HG03520 (cell line): Measurements from ENCODE around the gene EDARADD.
"Not testable (repeated sequence)": the region's sequence is repeated elsewhere in the genome, so short reads cannot be mapped to it uniquely, and the experiment has no call there.

Experiments
- ATAC-seq: cut with Tn5 transposase; IDR thresholded peaks from one replicate; pipeline ENCODE4 v1.9.1; 2021; ENCODE audit warnings: mild to moderate bottlenecking, moderate library complexity; ENCODE audit not compliant: unreplicated experiment

EDARADD gene

DNA sequence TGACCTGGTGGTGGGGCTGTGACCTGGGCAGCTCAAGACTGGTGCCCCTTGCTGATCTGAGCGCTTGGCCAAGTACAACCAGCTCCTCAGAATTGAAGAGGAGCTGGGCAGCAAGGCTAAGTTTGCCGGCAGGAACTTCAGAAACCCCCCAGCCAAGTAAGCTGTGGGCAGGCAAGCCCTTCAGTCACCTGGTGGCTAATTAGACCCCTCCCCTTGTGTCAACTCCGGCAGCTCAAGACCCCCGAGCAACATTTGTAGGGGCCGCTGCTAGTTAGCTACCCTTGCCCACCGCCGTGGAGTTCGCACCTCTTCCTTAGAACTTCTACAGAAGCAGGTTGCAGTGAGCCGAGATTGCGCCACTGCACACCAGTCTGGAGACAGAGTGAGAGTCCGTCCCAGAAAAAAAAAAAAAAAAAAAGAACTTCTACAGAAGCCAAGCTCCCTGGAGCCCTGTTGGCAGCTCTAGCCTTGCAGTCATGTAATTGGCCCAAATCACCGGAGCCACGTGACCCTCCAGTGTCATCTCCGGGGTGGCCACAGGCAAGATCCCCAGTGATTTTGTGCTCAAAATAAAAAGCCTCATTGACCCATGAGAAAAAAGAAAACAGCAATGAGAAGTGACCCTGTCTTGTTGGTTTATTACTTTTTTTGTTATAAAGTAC, 90.4 kb downstream of the EDARADD start:
- ATAC-seq, result no peak

DNA sequence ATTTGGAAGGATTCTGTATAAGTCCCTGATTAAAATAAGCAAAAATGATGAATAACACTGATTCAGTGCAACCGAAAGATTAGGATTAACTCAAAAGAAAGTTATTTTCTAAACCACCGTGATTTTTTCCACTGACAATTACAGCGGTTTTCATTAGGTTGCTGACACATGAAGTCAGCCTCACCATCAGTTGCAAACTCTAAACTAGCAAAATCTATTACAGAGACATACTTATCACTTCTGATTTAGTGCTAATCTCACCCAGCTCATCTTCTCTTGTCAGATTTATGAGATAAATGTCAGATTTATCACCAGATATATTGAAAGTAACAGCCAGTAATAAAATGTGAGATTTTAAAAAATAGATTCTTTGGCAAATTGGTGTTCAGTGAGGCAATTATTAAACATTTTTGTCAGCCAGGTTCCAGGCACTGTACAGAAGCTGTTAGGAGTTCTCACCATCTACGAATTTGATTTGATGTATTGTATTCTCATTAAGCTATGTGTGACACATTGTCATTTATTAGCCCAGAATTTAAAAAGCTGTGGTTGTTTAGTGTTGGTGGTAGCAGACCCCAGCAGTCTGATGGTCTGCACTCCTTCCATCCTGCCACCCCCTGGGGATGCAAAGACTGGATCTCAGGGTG, 92.4 kb downstream of the EDARADD start:
- no peak for ATAC-seq

DNA sequence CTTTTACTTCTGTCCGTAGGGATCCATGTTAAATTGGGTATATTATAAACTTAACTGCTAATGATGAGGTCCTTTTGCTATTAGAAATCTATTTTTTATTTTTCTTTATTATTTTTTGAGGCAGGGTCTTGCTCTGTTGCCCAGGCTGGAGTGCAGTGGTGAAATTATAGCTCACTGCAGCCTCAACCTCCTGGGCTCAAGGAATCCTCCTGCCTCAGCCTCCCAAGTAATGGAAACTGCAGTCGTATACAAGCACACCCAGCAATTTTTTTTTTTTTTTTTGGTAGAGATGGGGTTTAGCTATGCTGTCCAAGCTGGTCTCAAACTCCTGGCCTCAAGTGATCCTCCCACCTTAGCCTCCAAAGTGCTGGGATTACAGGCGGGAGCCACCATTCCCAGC, 95.1 kb downstream of the EDARADD start:
- not testable (repeated sequence) for ATAC-seq

DNA sequence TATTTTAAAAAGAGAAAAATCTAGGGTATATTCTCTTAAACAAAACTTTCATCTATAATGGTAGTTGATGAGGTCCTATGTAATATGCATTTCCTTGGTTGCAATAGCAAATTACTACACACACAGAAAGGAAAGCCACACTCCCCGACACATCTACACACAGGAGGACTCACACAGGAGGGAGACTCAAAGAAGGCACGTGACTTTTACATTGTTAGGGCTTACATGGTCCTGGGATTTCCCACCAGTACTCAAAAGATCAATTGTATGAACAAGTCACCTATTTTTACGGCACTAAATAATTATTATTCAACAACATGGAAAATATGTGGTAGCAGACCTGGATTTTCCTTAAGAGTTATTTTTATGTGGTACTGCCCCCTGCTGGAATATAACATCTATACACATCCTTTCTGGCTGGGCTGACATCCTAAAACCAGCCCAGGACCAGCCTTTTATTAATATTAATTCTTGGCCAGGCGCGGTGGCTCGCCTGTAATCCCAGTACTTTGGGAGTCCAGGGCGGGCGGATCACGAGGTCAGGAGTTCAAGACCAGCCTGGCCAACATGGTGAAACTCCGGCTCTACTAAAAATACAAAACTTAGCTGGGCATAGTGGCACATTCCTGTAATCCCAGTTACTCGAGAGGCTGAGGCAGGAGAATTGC, 95.8 kb downstream of the EDARADD start:
- ATAC-seq, result no peak

DNA sequence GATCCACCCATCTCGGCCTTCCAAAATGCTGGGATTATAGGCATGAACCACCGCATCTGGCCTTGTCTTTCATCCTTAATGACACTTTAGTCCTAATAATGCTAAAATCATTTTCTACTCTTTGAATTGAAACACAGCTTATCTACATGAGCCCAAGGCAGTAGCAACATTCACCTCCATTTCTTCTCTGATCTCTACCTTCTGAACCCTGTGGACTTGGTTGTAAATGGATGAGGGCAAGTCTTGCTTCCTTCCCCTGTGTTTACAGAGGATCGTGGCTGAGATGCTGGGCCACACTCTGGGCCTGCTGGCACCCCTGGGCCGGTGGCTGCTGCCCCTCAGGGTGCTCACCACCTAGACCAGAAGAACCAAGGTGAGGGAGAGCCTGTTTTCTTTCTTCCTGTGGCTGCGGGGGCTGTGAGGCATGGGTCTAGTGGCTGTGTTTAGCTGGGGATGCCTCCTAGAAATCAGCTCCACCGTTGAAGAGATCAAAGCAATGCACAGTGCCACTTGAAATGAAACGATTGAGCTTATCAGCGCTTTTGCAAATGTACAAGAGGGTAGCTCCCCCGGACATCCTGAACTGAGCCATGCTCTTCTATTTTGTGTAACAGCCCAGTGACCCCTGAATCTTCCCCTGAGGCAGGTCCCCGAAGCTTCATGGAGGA, 97.5 kb downstream of the EDARADD start:
- no peak for ATAC-seq

DNA sequence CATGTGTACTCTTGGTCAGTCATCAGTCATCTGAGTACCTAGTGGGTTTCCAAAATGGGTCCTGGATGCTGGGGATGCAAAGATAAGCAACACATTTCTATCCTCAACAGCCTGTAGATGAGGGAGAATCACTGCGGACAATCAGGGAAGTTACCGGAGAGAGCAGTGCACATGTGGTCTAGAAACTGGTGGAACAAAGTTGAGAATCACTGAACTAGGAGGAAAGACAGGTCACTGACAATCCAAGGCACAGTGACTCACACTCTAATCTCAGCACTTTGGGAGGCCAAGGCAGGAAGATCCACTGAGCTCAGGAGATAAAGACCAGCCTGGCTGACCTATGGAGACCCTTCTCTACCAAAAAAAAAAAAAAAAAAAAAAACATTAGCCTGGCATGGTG, 98.3 kb downstream of the EDARADD start:
- no peak for ATAC-seq

DNA sequence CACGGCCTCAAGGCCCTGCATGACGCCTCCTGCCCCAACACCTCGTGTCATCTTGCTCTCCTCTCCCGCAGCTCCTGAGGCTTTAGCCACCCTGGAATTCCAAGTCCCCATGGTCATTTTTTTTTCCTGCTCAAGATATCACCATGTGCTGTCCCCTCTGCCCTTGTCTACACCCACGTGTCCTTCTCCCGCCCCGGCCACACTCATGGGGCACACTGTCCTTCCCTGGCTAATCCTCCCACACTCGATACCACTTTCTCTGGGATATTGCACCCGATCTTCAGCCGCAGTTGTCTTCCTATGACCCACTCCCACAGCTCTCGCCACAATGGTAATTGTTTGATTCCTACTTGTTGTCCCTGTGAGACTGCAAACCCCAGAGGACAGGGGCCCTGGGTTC, 100.0 kb downstream of the EDARADD start:
- ATAC-seq, result no peak

DNA sequence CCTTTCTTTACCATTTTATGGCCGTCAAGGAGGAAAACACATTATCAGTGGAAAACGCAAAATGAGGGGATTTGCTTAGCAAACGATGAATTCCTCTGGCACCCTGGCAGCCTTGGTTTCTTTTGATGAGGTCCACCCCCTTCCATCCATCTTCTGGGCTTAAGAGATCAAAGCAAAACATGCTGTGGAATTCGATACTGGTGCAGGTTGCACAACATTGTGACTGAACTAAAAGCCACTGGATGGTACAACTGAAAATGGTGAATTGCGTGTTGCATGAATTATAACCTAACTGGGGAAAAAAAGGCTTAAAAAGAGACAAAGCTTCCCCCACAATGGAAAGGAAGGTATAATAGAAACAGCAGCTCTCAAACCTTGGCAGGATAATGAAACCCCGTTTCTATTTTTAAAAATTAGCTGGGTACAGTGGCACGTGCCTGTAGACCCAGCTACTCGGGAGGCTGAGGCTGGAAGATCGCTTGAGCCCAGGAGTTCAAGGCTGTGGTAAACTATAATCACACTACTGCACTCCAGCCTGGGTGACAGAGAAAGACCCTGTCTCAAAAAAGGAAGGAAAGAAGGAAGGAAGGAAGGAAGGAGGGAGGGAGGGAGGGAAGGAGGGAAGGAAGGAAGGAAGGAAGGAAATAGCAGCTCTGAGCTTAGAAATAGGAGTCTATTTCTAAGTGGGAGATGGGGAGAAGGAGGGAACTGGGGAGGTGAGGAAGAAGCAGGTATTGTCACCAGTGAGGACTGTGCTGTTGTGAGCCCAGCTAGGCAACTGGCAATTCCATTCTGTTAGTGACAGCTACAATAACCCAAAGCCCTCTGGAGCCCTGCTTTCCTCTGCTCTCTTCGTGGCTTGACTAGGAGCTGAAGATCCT, 100.7 kb downstream of the EDARADD start:
- ATAC-seq, result no peak

DNA sequence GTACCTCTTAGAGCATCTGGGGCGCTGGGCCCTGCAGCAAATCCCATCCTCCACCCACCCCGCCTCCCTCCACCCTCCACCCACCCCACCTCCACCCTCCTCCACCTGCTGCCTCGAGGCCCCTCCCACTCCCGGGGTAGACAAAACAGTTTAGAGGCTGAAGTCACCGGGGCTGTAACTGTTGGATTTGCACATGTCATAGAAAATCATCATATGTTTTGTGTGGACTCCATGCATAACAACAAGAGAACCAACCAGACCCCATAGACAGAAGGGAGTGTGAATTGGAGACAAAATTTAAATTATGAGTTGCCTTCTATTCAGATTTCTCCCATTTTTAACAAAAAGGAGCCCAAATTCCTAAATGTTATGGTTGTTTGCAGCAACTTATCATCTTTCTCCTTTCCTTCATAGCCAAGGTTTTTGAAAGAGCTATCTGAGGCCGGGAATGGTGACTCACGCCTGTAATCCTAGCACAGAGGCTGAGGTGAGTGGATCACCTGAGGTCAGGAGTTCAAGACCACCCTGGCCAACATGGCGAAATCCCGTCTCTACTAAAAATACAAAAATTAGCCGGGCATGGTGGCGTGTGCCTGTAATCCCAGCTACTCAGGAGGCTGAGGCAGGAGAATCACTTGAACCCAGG, 101.5 kb downstream of the EDARADD start:
- ATAC-seq, result no peak

DNA sequence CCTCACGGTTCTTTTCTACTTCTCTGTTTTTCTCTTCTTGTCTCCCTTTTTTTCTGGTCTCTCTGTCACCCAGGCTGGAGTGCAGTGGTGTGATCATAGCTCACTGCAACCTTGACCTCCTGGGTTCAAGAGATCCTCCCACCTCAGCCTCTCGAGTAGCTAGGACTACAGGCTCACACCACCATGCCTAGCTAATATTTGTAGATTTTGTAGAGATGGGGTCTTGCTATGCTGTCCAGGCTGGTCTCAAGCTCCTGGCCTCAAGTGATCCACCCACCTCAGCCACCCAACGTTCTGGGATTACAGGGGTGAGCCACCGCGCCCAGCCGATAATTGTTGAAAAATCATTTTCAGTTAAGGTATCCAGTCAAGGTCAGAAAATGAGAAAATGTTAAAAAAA, 103.8 kb downstream of the EDARADD start:
- no peak for ATAC-seq

DNA sequence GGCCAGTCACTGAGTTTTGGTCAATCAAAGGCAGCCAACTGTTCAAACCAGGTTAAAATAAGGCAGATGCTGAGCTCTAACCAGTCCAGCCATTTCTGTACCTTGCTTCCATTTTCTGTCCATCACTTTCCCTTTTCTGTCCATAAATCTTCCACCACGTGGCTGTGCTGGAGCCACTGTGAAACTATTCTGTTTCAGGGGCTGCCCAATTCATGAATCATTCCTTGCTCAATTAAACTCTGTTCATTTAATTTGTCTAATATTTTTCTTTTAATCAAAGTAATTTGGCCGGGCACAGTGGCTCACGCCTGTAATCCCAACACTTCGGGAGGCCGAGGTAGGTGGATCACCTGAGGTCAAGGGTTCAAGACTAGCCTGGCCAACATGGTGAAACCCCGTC, 107.0 kb downstream of the EDARADD start:
- no peak for ATAC-seq

DNA sequence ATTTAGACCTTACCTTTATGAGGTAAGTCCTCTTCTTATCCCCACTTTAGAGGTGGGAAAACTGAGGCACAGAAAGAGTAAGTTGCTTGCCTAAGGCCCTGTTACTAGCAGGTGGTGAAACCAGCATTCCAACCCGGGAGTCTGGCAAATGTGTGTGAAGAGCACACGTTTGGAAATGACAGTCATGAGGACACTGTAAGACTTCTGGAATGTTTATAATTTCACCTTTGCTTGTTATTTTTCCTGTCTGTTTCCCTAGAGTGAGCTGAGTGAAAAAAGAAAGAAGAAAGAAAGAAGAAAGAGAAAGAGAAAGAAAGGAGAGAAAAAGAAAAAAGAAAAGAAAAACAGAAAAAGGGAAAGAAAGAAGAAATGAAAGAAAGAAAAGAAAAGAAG, 108.5 kb downstream of the EDARADD start:
- ATAC-seq, result no peak

DNA sequence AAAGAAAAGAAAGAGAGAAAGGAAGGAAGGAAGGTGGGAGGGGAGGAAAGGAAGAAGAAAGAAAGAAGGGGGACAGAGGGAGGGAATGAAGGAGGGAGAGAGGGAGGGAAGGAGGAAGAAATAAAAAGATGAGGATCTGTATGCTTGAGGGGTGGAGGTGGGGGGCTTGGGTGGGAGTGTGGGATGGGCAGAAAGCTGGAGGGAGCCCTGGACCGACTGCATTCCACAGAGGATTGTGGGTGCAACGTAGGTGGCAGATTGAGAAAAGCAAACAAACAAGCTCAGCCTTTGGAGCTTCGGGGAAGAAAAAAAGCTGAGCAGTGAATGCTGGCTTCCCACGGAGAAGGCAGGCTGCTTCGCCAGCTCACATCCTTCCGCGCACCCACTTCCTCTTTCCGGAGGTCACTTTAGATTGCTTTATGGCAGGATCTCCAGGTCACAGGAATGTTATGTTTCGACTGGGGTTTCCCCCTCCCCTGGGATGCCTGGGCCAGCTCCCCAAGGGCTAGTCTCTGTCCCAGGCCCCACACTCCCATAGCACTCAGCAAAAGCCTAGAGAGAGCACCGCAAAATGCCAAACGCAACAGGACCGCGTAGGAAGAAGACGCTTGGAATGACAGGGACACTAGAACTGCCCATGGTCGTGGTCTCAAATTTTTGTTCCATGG, 109.0 kb downstream of the EDARADD start:
- no peak for ATAC-seq

DNA sequence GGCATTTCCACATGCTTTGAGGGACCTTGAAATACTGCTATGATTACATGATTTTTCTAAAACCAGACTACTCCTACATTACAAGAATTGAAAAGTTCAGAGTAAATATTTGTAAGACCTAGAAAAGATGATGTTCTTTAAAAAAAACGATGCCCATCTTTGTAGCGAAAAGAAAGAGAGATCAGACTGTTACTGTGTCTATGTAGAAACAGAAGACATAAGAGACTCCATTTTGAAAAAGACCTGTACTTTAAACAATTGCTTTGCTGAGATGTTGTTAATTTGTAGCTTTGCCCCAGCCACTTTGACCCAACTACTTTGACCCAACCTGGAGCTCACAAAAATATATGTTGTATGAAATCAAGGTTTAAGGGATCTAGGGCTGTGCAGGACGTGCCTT, 110.3 kb downstream of the EDARADD start:
- not testable (repeated sequence) for ATAC-seq

DNA sequence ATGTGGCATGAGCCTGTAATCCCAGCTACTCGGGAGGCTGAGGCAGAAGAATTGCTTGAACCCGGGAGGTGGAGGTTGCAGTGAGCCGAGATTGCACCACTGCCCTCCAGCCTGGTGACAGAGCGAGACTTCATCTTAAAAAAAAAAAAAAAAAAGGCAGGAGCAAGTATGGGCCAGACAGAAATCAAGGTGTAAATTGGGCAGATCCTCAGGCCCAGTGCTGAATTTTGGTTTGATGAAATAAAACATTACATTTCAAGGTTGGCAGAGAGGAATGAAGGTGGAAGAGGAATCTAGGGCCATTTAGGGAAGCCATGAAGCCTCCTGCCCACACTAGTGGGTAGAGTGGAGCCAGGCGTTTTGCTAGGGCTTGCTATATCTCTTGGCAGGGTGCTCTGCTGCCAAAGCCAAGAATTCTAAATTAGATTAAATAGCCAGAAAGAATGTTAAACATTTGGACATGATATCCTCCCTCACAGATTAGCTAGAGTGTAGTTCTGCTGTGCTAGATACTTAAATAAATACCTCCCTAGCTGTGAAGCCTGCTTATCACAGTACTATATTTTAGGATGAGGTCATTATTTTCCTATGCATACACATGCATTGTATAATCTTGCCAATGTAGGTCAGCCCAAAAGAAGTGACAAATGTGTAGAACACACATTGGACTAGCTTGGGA, 113.1 kb downstream of the EDARADD start:
- no peak for ATAC-seq

DNA sequence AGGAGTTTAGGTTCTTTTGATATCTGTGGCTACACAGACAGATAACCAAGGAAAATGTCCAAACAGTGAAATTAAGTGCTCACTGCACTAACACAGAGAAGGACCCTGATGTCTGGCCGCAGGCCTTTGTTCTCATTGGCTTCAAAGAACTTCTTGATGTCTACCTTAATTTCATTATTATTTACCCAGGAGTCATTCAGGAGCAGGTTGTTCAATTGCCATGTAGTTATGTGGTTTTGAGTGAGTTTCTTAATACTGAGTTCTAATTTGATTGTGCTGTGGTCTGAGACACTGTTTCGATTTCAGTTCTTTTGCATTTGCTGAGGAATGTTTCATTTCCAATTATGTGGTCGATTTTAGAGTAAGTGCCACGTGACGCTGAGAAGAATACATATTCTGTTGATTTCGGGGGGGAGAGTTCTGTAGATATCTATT, 114.5 kb downstream of the EDARADD start:
- no peak for ATAC-seq

DNA sequence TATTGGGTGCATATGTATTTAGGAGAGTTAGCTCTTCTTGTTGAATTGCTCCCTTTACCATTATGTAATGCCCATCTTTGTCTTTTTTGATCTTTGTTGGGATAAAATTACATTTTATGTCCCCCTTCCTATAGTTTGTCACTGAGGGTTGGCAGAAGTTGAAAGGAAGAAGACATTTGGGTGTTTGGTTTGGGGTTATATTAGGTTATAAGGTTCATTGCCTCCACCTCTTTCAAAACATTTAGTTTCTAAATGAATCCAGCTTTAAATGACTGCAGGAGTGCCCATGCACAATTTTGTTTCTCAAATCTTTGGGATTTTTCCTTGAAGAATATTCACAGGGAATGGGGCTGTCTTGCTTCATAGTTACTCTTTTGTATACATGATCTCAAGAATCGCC, 115.1 kb downstream of the EDARADD start:
- ATAC-seq, result no peak

DNA sequence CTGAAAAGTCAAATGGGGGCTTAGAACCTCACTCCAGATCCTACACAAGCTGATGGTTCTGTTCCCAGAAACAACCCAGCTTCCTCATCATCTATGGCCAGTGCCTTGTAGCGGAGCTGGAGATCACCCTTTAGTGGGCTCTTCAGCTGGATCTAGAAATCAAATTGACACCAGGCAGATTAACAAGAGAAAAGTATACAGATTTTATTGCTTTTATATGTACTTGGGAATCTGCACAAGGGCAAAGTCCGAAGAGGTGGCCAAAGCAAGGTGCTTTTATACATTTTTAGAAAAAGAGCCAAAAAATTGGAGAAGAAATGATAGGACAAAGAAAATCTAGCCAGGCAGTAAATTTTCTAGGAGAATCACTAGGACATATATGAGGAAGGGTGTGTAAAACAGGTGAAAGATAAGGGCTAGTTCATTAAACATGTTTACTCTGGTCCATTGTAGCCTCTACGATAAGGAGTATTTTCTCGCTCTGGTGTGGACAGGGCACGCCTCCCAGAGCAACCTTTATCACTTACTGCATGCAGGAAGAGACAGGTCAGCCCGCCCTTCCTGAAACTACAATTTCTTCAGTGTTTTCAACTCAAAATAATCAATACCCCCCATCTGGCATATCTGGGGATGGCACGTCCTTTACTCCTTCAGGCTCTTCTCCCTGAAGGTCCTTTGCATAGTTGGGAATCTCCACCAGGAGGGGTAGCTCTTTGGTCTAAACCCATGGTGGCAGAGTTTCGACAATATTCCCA, 115.7 kb downstream of the EDARADD start:
- ATAC-seq, result no peak
